Measurements from ENCODE around the gene PABPC1L. TPM values are rescaled to one million over a fixed set of nuclear protein-coding genes. Genes with fewer than 3 reads are reported as not detected.

PABPC1L gene
- total and polyA plus RNA-seq, 2 of the 13 experiments (the other 11 are each of a cell fraction or from before 2014, with no cell fraction given) = 30.8 to 252 TPM

- 0 out of 2 replicates have a peak, but pooled peaks have one; percentile 13 for TF ChIP-seq CREBL2 (CRISPR knock-in tag; IDR thresholded peaks at IDR 0.05; ENCODE audit: borderline replicate concordance)
- TF ChIP-seq ZFP37 (CRISPR knock-in tag; IDR thresholded peaks at IDR 0.05; ENCODE audit: borderline replicate concordance) = peak; percentile 67; the same call in 1 of the 2 replicates
- no peak for TF ChIP-seq ZNF562 (CRISPR knock-in tag; IDR thresholded peaks at IDR 0.05; ENCODE audit: borderline replicate concordance)
- no peak for TF ChIP-seq REL (CRISPR knock-in tag; conservative IDR thresholded peaks at IDR 0.05)
- peak; percentile 77; the same call in 1 of the 2 replicates for TF ChIP-seq ZNF317 (CRISPR knock-in tag; IDR thresholded peaks at IDR 0.05)
- TF ChIP-seq CBX1 (IDR thresholded peaks at IDR 0.05; ENCODE audit: low read depth) = peak; percentile 49
- TF ChIP-seq ARID4A (CRISPR knock-in tag; IDR thresholded peaks at IDR 0.05; ENCODE audit: borderline replicate concordance) = peak; percentile 78; the same call in 1 of the 2 replicates
- TF ChIP-seq ZNF207 (IDR thresholded peaks at IDR 0.05; ENCODE audit: borderline replicate concordance) = no peak
- TF ChIP-seq ZNF260 (CRISPR knock-in tag; IDR thresholded peaks at IDR 0.05; ENCODE audit: borderline replicate concordance, low read depth) = no peak
- TF ChIP-seq ZNF235 (CRISPR knock-in tag; IDR thresholded peaks at IDR 0.05; ENCODE audit: borderline replicate concordance) = peak; percentile 50; the same call in 1 of the 2 replicates
- TF ChIP-seq REXO4 (CRISPR knock-in tag; IDR thresholded peaks at IDR 0.05; ENCODE audit: borderline replicate concordance) = no peak
- peak; percentile 25; the same call in 1 of the 2 replicates for TF ChIP-seq HBP1 (CRISPR knock-in tag; IDR thresholded peaks at IDR 0.05; ENCODE audit: low read depth)
- no peak for TF ChIP-seq ZNF790 (CRISPR knock-in tag; IDR thresholded peaks at IDR 0.05; ENCODE audit: borderline replicate concordance)
- no peak for TF ChIP-seq ZBTB44 (CRISPR knock-in tag; IDR thresholded peaks at IDR 0.05)
- peak; percentile 91 for TF ChIP-seq YY1 (IDR thresholded peaks at IDR 0.05; ENCODE audit: insufficient read depth, insufficient replicate concordance, low read depth, low read length)
- TF ChIP-seq HMG20A (CRISPR knock-in tag; IDR thresholded peaks at IDR 0.05; ENCODE audit: borderline replicate concordance) = 0 out of 2 replicates have a peak, but pooled peaks have one; percentile 23
- TF ChIP-seq SKI (IDR thresholded peaks at IDR 0.05; ENCODE audit: partially characterized antibody) = peak; percentile 53
- peak; percentile 72; the same call in 1 of the 2 replicates for TF ChIP-seq HNRNPL (IDR thresholded peaks at IDR 0.05; ENCODE audit: low read depth, low read length)
- no peak for TF ChIP-seq NBN (conservative IDR thresholded peaks at IDR 0.05)
- TF ChIP-seq ZNF225 (CRISPR knock-in tag; IDR thresholded peaks at IDR 0.05) = no peak
These were observed 1.5 kb downstream of the PABPC1L start (continued) for GRCh38 chr20:44911264-44911921.

Measured in HepG2 (cell line).